IPS DF 4.7 (cell line): Measurements from ENCODE around the gene ESM1.
"Not testable (repeated sequence)": the region's sequence is repeated elsewhere in the genome, so short reads cannot be mapped to it uniquely, and the experiment has no call there.

ENCODE experiments used
- DNase-seq: peaks from one replicate; pipeline ENCODE4 v3.0.0-alpha.2; 2013; ENCODE audit warnings: low spot score; ENCODE audit errors: extremely low read depth

Gene ESM1

GRCh38 chr5:54985301-54986268, at the start of gene ESM1:
Gene ESM1 (minus strand): TSS chr5:54985593. CDS start chr5:54985517, 76 bp downstream.
- DNase-seq, result no peak

- no peak for DNase-seq
These were observed 48.2 kb upstream of the ESM1 start for GRCh38 chr5:55033568-55033967.

- DNase-seq, result no peak
These were observed 46.1 kb upstream of the ESM1 start for GRCh38 chr5:55031492-55031891.

GRCh38 chr5:55030676-55031369, 45.4 kb upstream of the ESM1 start:
- no peak for DNase-seq

- DNase-seq, result no peak
These were observed 44.8 kb upstream of the ESM1 start for GRCh38 chr5:55030220-55030619.

- DNase-seq, result no peak
These were observed 42.2 kb upstream of the ESM1 start for GRCh38 chr5:55027595-55027994.

GRCh38 chr5:55022450-55022849, 37.1 kb upstream of the ESM1 start:
- no peak for DNase-seq

- no peak for DNase-seq
These were observed 36.4 kb upstream of the ESM1 start for GRCh38 chr5:55021821-55022220.

GRCh38 chr5:55021410-55021809, 36.0 kb upstream of the ESM1 start:
- DNase-seq, result no peak

GRCh38 chr5:55010149-55010548, 24.8 kb upstream of the ESM1 start:
- not testable (repeated sequence) for DNase-seq

- no peak for DNase-seq
These were observed 19.3 kb upstream of the ESM1 start for GRCh38 chr5:55004729-55005128.

GRCh38 chr5:55003432-55004065, 18.2 kb upstream of the ESM1 start:
- no peak for DNase-seq

- DNase-seq, result not testable (repeated sequence)
These were observed 16.8 kb upstream of the ESM1 start for GRCh38 chr5:55002166-55002565.

- no peak for DNase-seq
These were observed 11.7 kb upstream of the ESM1 start for GRCh38 chr5:54997081-54997480.

- no peak for DNase-seq
These were observed 11.1 kb upstream of the ESM1 start for GRCh38 chr5:54996466-54996865.

- DNase-seq, result no peak
These were observed 9.8 kb upstream of the ESM1 start for GRCh38 chr5:54995168-54995567.

GRCh38 chr5:54994628-54995027, 9.2 kb upstream of the ESM1 start:
- DNase-seq, result no peak

GRCh38 chr5:54993318-54993717, 7.9 kb upstream of the ESM1 start:
- no peak for DNase-seq

- DNase-seq, result no peak
These were observed 6.0 kb upstream of the ESM1 start for GRCh38 chr5:54991416-54991815.

GRCh38 chr5:54990841-54991258, 5.5 kb upstream of the ESM1 start:
- no peak for DNase-seq

GRCh38 chr5:54988817-54989216, 3.4 kb upstream of the ESM1 start:
- DNase-seq, result no peak

- no peak for DNase-seq
These were observed 2.8 kb upstream of the ESM1 start for GRCh38 chr5:54988218-54988617.
